ENCODE data around the gene FOXR1.
"Not testable (repeated sequence)": the region's sequence is repeated elsewhere in the genome, so short reads cannot be mapped to it uniquely, and the experiment has no call there.

FOXR1 gene

GRCh38 chr11:118997627-118998387 is 26.2 kb downstream of the FOXR1 start, which contains the start of gene CENATAC:
CENATAC (plus strand) TSS chr11:118998138; CDS start chr11:118998198, 60 bp downstream.
- DNase-seq (ENCODE audit: low read depth) = peak; percentile 93

DNA sequence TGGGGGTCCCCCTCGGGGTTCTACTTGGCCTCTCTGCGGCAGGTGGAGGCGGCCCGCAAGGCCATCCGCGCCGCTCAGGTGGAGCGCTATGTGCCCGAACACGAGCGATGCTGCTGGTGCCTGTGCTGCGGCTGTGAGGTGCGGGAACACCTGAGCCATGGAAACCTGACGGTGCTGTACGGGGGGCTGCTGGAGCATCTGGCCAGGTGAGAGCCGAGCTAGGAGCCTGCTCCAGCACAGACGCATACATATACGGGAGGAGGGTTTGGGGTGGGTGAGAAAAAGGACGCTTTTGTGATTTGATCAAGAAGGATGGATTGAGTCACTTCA is 26.8 kb downstream of the FOXR1 start:
- DNase-seq (ENCODE audit: low read depth) = no peak

DNA sequence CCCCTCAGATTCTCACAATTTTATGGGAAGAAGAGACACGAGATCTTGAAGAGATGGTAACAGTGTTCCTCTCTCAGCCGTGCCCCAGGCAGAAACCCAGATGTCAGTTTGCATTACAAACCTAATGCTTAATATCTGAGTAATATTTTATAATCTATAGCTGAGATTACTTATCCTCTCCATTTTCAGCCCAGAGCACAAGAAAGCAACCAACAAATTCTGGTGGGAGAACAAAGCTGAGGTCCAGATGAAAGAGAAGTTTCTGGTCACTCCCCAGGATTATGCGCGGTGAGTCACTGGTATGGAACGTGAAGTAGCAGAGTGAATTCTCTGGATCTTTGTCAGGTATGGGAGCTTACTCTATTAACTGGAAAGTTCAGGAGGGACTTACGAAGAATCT is 27.3 kb downstream of the FOXR1 start:
- peak; percentile 93 for DNase-seq (ENCODE audit: low read depth)

DNA sequence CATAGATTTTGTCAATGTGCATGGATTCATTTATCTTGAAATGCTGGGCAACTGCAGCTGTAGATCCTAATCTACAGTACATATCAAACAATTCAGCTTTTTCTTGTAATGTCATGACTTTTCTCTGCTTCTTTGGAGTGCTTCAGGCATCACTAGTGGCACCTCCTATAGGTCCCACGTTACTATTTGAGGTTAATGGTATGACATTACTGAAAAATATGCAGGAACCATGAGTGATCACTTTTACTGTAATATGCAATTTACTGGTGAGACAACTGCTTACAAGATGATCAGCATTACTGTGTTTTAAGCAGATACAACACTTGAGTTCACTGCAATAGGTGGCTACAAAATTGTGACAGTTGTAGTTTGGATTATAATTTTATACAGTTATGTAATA is 29.3 kb downstream of the FOXR1 start:
- DNase-seq (ENCODE audit: low read depth) = peak; percentile 80

DNA sequence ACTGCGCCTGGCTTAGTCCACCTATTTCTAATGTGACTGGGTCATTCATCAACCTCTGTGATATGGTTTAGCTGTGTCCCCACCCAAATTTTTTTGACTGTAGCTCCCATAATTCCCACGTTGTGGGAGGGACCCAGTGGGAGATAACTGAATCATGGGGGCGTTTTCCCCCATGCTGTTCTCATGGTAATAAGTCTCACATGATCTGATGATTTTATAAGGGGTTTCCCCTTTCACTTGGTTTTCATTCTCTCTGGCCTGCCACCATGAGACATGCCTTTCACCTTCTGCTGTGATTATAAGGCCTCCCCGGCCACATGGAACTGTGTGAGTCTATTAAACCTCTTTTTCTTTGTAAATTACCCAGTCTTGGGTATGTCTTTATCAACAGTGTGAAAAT is 35.1 kb downstream of the FOXR1 start:
- DNase-seq (ENCODE audit: low read depth) = no peak

GRCh38 chr11:119011476-119012053 is 40.0 kb downstream of the FOXR1 start:
- DNase-seq (ENCODE audit: low read depth) = no peak

- no peak for DNase-seq (ENCODE audit: low read depth)
Observed at GRCh38 chr11:119012629-119013170, 41.1 kb downstream of the FOXR1 start.

GRCh38 chr11:119014209-119014924 is 42.8 kb downstream of the FOXR1 start:
- DNase-seq (ENCODE audit: low read depth) = no peak

DNA sequence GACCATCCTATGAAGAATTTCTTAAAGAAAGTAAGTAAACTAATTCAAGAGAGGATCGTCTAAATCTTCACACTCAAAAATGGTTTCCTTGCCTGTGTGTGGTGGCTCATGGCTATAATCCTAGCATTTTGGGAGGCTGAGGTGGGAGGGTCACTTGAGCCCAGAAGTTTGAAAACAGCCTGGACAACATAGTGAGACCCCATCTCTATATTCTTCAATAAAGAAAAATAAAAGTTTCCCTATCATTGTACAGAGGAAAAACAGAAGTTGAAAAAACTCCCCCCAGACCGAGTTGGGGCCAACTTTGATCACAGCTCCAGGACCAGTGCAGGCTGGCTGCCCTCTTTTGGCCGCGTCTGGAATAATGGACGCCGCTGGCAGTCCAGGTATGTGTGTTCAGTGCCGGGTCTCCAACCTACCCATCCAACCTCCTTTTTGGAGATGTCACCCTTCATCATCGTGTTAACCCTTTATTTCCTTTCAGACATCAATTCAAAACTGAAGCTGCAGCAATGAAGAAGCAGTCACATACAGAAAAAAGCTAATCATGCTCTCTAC is 43.6 kb downstream of the FOXR1 start:
- DNase-seq (ENCODE audit: low read depth) = peak; percentile 43

DNA sequence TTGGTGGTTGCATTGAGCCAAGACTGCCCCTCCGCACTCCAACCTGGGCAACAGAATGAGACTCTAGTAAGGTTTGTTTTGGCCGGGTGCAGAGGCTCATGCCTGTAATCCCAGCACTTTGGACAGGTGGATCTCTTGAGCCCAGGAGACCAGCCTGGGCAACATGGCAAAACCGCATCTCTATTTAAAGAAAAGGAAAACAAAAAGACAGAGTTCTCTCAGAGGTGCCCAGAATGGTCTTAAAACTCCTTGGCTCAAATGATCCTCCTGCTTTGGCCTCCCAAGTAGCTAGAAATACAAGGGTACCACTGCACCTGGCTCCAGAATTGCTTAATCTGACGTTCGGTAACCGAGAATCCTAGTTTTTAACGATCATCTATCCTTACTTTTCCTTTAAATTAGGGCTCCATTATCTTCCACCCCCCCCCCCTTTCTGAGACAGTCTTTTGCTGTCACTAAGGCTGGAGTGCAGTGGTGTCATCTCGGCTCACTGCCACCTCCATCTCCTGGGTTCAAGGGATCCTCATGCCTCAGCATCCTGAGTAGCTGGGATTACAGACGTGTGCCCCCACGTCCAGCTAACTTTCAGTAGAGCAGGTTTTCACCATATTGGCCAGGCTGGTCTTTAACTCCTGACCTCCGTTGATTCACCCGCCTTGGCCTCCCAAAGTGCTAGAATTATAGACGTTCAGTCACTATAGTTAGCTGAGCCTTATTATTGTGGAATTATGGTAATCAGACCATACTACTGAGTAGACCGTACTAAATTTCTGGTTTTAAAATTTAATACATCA is 44.9 kb downstream of the FOXR1 start:
- no peak for DNase-seq (ENCODE audit: low read depth)

DNA sequence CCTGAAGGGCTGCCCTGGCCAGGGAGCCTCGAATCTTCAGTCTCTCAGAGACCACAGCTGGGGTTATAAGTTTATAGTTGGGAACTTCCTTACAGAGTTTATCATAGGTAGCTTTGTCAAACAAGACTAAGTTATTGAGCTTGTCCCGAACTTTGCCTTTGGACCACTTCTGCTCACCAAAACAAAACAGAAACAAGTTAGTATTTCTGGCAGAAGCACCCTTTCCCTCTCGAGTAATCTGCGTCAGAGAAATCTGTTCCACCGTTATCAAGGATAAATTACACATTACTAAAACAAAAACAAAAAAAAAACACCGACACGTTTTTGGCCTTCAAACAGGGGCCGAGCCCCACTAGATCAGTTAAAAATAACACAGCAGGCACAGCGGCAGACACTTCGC is 45.8 kb downstream of the FOXR1 start:
- not testable (repeated sequence) for DNase-seq (ENCODE audit: low read depth)

GRCh38 chr11:119018074-119018938 is 46.7 kb downstream of the FOXR1 start, which contains the start of the genes RPS25 and TRAPPC4:
RPS25 (minus strand) TSS chr11:119018343; CDS start chr11:119018284, 59 bp downstream.
TRAPPC4 (plus strand) TSS chr11:119018766; CDS start chr11:119018796, 30 bp downstream.
- DNase-seq (ENCODE audit: low read depth) = peak; percentile 97

DNA sequence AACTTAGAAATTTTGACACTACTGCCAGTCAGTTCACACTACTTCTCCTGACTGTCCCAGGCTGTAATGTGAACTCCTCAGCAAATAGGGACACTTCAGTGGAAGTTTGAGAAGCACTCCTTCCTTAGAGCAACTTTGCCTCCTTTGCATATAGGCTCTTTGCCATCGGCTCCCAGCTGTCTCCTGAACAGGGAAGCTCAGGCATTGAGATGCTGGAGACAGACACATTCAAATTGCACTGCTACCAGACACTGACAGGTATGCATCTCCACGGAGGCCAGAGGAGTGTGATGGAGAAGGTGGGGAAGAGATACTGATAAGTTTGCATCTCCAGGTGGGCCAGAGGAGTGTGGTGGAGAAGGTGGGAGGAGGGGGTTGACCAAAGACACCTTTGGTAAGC is 48.4 kb downstream of the FOXR1 start:
- DNase-seq (ENCODE audit: low read depth) = no peak

DNA sequence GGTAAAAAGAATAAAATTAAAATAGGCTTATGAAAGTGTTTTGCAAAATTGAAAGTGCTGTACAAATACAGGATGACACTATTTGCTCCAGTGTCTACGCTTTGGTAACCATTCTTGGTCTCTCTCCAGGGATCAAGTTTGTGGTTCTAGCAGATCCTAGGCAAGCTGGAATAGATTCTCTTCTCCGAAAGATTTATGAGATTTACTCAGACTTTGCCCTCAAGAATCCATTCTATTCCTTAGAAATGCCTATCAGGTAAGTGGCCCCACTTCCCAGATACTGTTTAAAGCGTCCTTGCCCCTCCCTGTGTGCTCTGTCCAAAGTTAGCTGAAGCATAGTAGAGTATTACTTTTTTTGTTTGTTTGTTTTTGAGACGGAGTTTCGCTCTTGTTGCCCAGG is 50.1 kb downstream of the FOXR1 start:
- no peak for DNase-seq (ENCODE audit: low read depth)

GRCh38 chr11:119023741-119024140 is 52.2 kb downstream of the FOXR1 start:
- no peak for DNase-seq (ENCODE audit: low read depth)

- DNase-seq (ENCODE audit: low read depth) = no peak
Observed at GRCh38 chr11:119024430-119025098, 53.0 kb downstream of the FOXR1 start.

DNA sequence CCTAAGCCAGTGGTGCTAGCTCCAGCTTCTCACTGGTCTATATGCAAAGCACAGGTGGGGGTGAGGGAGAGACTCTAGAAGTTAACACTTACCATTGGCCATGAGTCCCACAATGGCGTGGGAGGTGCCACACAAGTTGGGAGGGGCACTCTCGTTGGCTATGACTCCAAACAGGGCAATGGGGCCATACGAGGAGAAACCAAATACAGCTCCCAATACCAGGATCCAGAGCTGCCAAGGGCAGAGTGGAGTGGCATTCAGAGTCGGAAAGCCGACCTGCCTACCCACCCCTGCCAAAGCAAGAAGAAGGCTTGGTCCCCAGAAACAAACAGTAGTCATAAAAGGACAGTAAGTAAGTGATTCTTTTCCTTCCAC is 53.5 kb downstream of the FOXR1 start:
- no peak for DNase-seq (ENCODE audit: low read depth)

DNA sequence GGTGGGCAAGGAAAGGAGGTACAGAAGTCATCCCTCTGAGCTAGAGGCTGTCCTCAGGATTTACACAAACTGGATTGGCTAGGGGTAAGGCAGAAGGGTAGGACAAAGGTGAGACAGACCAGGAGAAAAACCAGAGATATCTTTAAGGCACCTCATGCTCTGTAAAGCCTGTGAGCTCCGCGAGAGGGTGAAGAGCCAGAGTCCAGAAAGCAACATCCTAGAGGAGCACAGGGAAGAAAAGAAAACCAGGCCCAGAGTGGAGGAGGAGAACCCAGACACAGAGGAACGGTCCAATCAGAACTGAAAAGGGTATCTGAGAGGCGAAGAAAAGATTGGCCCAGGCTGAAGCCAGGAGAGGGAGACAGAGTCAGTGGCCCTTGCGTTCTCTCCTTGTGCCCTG is 54.0 kb downstream of the FOXR1 start:
- DNase-seq (ENCODE audit: low read depth) = no peak

- no peak for DNase-seq (ENCODE audit: low read depth)
Observed at GRCh38 chr11:119025978-119026766, 54.6 kb downstream of the FOXR1 start.

Data from ELR (cell line).